HFFc6 (cell line): ENCODE data around the gene RCOR2. TPM values are rescaled to one million over a fixed set of nuclear protein-coding genes. Genes with fewer than 3 reads are reported as not detected.

Source experiments
- DNase-seq: peaks from one replicate; pipeline ENCODE4 v3.0.0-alpha.2; 2018
- H3K27ac Mint-ChIP-seq: 2 replicates; pipeline ENCODE4 v1.8.0; 2020; ENCODE audit warnings: mild to moderate bottlenecking, mixed read lengths
- H3K27me3 Mint-ChIP-seq: 2 replicates; pipeline ENCODE4 v1.8.0; 2021; ENCODE audit warnings: mild to moderate bottlenecking, moderate library complexity, mixed read lengths; ENCODE audit not compliant: insufficient read depth
- H3K36me3 Mint-ChIP-seq: 2 replicates; pipeline ENCODE4 v1.8.0; 2021; ENCODE audit warnings: low read depth, mixed read lengths
- H3K4me1 Mint-ChIP-seq: 2 replicates; pipeline ENCODE4 v1.8.0; 2020; ENCODE audit warnings: low read depth, mixed read lengths
- H3K4me3 Mint-ChIP-seq: 2 replicates; pipeline ENCODE4 v1.8.0; 2020; ENCODE audit warnings: mild to moderate bottlenecking, moderate library complexity, mixed read lengths
- H3K9me3 Mint-ChIP-seq: 2 replicates; pipeline ENCODE4 v1.8.0; 2020; ENCODE audit warnings: mild to moderate bottlenecking, mixed read lengths
- CTCF ChIP-seq: fragments of 200-600 bp; sonication (generic); IDR thresholded peaks from 2 replicates; pipeline ENCODE4 v1.5.0; 2021; ENCODE audit warnings: antibody characterized with exemption, mild to moderate bottlenecking
- total RNA-seq, 6 experiments: library from RNA; stranded (reverse); fragmentation: NEBNext Ultra II Directional; extraction: Animal tissue kit (Norgen Biotek cat#: 25700); gene quantifications; 2 replicates in 1 of 6; 3 replicates in 5 of 6; pipeline ENCODE4 v1.2.3, GENCODE V29; 2021

The RCOR2 gene
- total RNA-seq, 6 experiments from 2014 or later: 0.34 to 0.72 (median 0.41) TPM

- no peak overlapping the region for H3K27ac Mint-ChIP-seq
- H3K4me3 Mint-ChIP-seq: peak overlapping the region; percentile 46
These were observed 935 bp upstream of the RCOR2 start for GRCh38 chr11:63917692-63918506.

GRCh38 chr11:63915961-63916836 is 765 bp downstream of the RCOR2 start:
- H3K9me3 Mint-ChIP-seq: no peaks in the 10 kb centered on the region
- peaks cover 6% of the 10 kb centered on the region; the same call in 1 of the 2 replicates for H3K4me1 Mint-ChIP-seq

More at GRCh38 chr11:63917692-63918506, 935 bp upstream of the RCOR2 start:
- Mint-ChIP-seq H3K4me1 (peaks cover 6% of the 10 kb centered on the region; the same call in 1 of the 2 replicates), H3K27me3 (no peaks in the 10 kb centered on the region; the same call in none of the 2 replicates), H3K36me3 (no peaks in the 10 kb centered on the region), H3K9me3 (no peaks in the 10 kb centered on the region)
- TF ChIP-seq CTCF: no peak
- DNase-seq: no peak

GRCh38 chr11:63914896-63915691 is 1.9 kb downstream of the RCOR2 start:
- Mint-ChIP-seq H3K36me3 (no peaks in the 10 kb centered on the region), H3K9me3 (no peaks in the 10 kb centered on the region), H3K4me3 (no peak overlapping the region), H3K27me3 (no peaks in the 10 kb centered on the region; the same call in 1 of the 2 replicates), H3K4me1 (peaks cover 6% of the 10 kb centered on the region; the same call in 1 of the 2 replicates), H3K27ac (no peak overlapping the region)
- TF ChIP-seq CTCF: no peak
- DNase-seq: no peak

More at GRCh38 chr11:63915961-63916836, 765 bp downstream of the RCOR2 start:
- DNase-seq: no peak
- H3K36me3 Mint-ChIP-seq: no peaks in the 10 kb centered on the region
- peak overlapping the region; percentile 81 for H3K4me3 Mint-ChIP-seq
- H3K27me3 Mint-ChIP-seq: no peaks in the 10 kb centered on the region; the same call in 1 of the 2 replicates
- no peak overlapping the region for H3K27ac Mint-ChIP-seq
- TF ChIP-seq CTCF: peak; percentile 70

GRCh38 chr11:63913866-63914830 is 2.8 kb downstream of the RCOR2 start:
- TF ChIP-seq CTCF: no peak
- Mint-ChIP-seq H3K9me3 (no peaks in the 10 kb centered on the region), H3K27ac (no peak overlapping the region), H3K27me3 (no peaks in the 10 kb centered on the region; the same call in 1 of the 2 replicates), H3K4me3 (no peak overlapping the region), H3K36me3 (no peaks in the 10 kb centered on the region), H3K4me1 (peaks cover 6% of the 10 kb centered on the region; the same call in 1 of the 2 replicates)
- DNase-seq: no peak
